IMR-90 (cell line): ENCODE results near the gene TSHB. TPM values are rescaled to one million over a fixed set of nuclear protein-coding genes. Genes with fewer than 3 reads are reported as not detected.

ENCODE experiments used
- ATAC-seq: fragments of 200-7000 bp; cut with Tn5 transposase; 2 replicates; pipeline ENCODE4 v1.9.1; 2020; ENCODE audit warnings: low read depth, mild to moderate bottlenecking, moderate library complexity
- BruUV-seq: library from RNA; stranded (reverse); fragments of 400-500 nt; replicated peaks from 2 replicates; lab custom pipeline; 2021; lab: Mats Ljungman, UMichigan
- CTCF ChIA-PET: fragments of 300-600 bp; formaldehyde crosslinking; extraction: SDS; loops from one replicate; lab custom pipeline; 2021; ENCODE audit warnings: antibody characterized with exemption; lab: Yijun Ruan, JAX
- POLR2A ChIA-PET: fragments of 300-600 bp; sonication (Branson Sonifier 250); formaldehyde crosslinking; loops from one replicate; lab custom pipeline; 2022; ENCODE audit warnings: antibody characterized with exemption; ENCODE audit not compliant: unreplicated experiment; lab: Charles Lee
- DNase-seq: peaks from one replicate; pipeline ENCODE4 v3.0.0; 2013
- H2AFZ ChIP-seq: replicated peaks from 2 replicates; pipeline ENCODE3; 2013; ENCODE audit warnings: low read length, mild to moderate bottlenecking; ENCODE audit not compliant: poor library complexity
- H2AK5ac ChIP-seq: 2 replicates; pipeline ENCODE4 v1.6.1; 2013; ENCODE audit warnings: low read depth, low read length, inconsistent platforms
- H2AK9ac ChIP-seq: replicated peaks from 2 replicates; pipeline ENCODE3; 2013; ENCODE audit warnings: mild to moderate bottlenecking, low read depth, low read length, moderate library complexity; ENCODE audit not compliant: poor library complexity
- H2BK120ac ChIP-seq: 2 replicates; pipeline ENCODE4 v1.6.1; 2013; ENCODE audit warnings: low read depth, low read length, inconsistent platforms
- H2BK15ac ChIP-seq: 3 replicates; pipeline ENCODE4 v1.6.1; 2013; ENCODE audit warnings: low read depth, low read length, inconsistent platforms
- H2BK20ac ChIP-seq: 2 replicates; pipeline ENCODE4 v1.6.1; 2013; ENCODE audit warnings: low read depth, mild to moderate bottlenecking, inconsistent platforms, low read length, moderate library complexity
- H2BK5ac ChIP-seq: 2 replicates; pipeline ENCODE4 v1.6.1; 2013; ENCODE audit warnings: mild to moderate bottlenecking, low read depth, low read length, inconsistent platforms; ENCODE audit not compliant: poor library complexity, severe bottlenecking
- H3K14ac ChIP-seq: replicated peaks from 2 replicates; pipeline ENCODE4 v1.6.1; 2013; ENCODE audit warnings: low read depth, low read length, inconsistent platforms
- H3K18ac ChIP-seq: 2 replicates; pipeline ENCODE4 v1.6.1; 2013; ENCODE audit warnings: low read depth, low read length, control low read depth
- H3K23ac ChIP-seq: 2 replicates; pipeline ENCODE4 v1.6.1; 2013; ENCODE audit warnings: low read depth, low read length, inconsistent platforms
- H3K27ac ChIP-seq: 2 replicates; pipeline ENCODE4 v1.5.1; 2013; ENCODE audit warnings: mild to moderate bottlenecking, control low read depth, low read length; ENCODE audit not compliant: insufficient read depth
- H3K27me3 ChIP-seq: 2 replicates; pipeline ENCODE4 v1.6.1; 2013; ENCODE audit warnings: low read length; ENCODE audit not compliant: control insufficient read depth, insufficient read depth
- H3K36me3 ChIP-seq: 2 replicates; pipeline ENCODE4 v1.6.1; 2013; ENCODE audit warnings: low read length, mixed read lengths; ENCODE audit not compliant: control insufficient read depth, insufficient read depth
- H3K4ac ChIP-seq: 2 replicates; pipeline ENCODE4 v1.6.1; 2013; ENCODE audit warnings: low read depth, low read length, inconsistent platforms
- H3K4me1 ChIP-seq: 2 replicates; pipeline ENCODE4 v1.6.1; 2013; ENCODE audit warnings: low read length, mixed read lengths; ENCODE audit not compliant: control insufficient read depth, insufficient read depth
- H3K4me2 ChIP-seq: 2 replicates; pipeline ENCODE4 v1.6.1; 2013; ENCODE audit warnings: low read depth, mild to moderate bottlenecking, control low read depth, low read length, moderate library complexity
- H3K4me3 ChIP-seq: 2 replicates; pipeline ENCODE4 v1.5.1; 2013; ENCODE audit warnings: low read depth, mild to moderate bottlenecking, control low read depth, low read length, moderate library complexity; ENCODE audit not compliant: insufficient read depth
- H3K56ac ChIP-seq: 2 replicates; pipeline ENCODE4 v1.6.1; 2013; ENCODE audit warnings: low read length, inconsistent platforms; ENCODE audit not compliant: insufficient read depth; ENCODE audit errors: extremely low read depth
- H3K79me1 ChIP-seq, 2 experiments: 2 replicates each; pipeline ENCODE4 v1.6.1; 2013; ENCODE audit warnings: low read length in 2 of 2, inconsistent platforms in 1 of 2, low read depth in 1 of 2
- H3K9ac ChIP-seq: 2 replicates; pipeline ENCODE4 v1.6.1; 2013; ENCODE audit warnings: low read depth, low read length, control low read depth
- H3K9me1 ChIP-seq: 2 replicates; pipeline ENCODE4 v1.6.1; 2013; ENCODE audit warnings: low read length, inconsistent platforms; ENCODE audit not compliant: insufficient read depth
- H3K9me3 ChIP-seq: 2 replicates; pipeline ENCODE4 v1.6.1; 2013; ENCODE audit warnings: low read length; ENCODE audit not compliant: control insufficient read depth, insufficient read depth
- H4K20me1 ChIP-seq: 2 replicates; pipeline ENCODE4 v1.6.1; 2013; ENCODE audit warnings: low read length, inconsistent platforms; ENCODE audit not compliant: insufficient read depth
- H4K5ac ChIP-seq: 2 replicates; pipeline ENCODE4 v1.6.1; 2013; ENCODE audit warnings: mild to moderate bottlenecking, low read depth, low read length, control low read depth
- H4K8ac ChIP-seq, 2 experiments: 2 replicates each; pipeline ENCODE4 v1.6.1; 2013; ENCODE audit warnings: low read depth in 2 of 2, low read length in 2 of 2, control low read depth in 1 of 2, inconsistent platforms in 1 of 2
- H4K91ac ChIP-seq: 2 replicates; pipeline ENCODE4 v1.6.1; 2013; ENCODE audit warnings: low read depth, low read length, inconsistent platforms; ENCODE audit not compliant: insufficient read depth
- BHLHE40 ChIP-seq: fragments of 150-350 bp; IDR thresholded peaks from 2 replicates; pipeline ENCODE4 v1.6.1; 2016; ENCODE audit warnings: mild to moderate bottlenecking, low read depth, low read length
- CTCF ChIP-seq: conservative IDR thresholded peaks from 2 replicates; pipeline ENCODE4 v1.5.1; 2012; ENCODE audit warnings: mild to moderate bottlenecking, low read depth, low read length, improper control_type of control experiment
- ELK1 ChIP-seq: fragments of 150-350 bp; IDR thresholded peaks from 2 replicates; pipeline ENCODE4 v1.6.1; 2016; ENCODE audit warnings: low read depth, mild to moderate bottlenecking, low read length, moderate library complexity, borderline replicate concordance
- FOS ChIP-seq: fragments of 150-350 bp; IDR thresholded peaks from 2 replicates; pipeline ENCODE4 v1.6.1; 2016; ENCODE audit warnings: low read depth, low read length
- MXI1 ChIP-seq: IDR thresholded peaks from 2 replicates; pipeline ENCODE4 v1.6.1; 2012; ENCODE audit warnings: low read depth, mild to moderate bottlenecking, low read length, moderate library complexity, borderline replicate concordance
- NFE2L2 ChIP-seq: fragments of 150-350 bp; IDR thresholded peaks from 2 replicates; pipeline ENCODE4 v1.6.1; 2016; ENCODE audit warnings: low read depth, mild to moderate bottlenecking, low read length
- RAD21 ChIP-seq: IDR thresholded peaks from 2 replicates; pipeline ENCODE4 v1.6.1; 2012; ENCODE audit warnings: low read length, improper control_type of control experiment
- RCOR1 ChIP-seq: IDR thresholded peaks from 2 replicates; pipeline ENCODE4 v1.6.1; 2012; ENCODE audit warnings: mild to moderate bottlenecking, low read length, improper control_type of control experiment; ENCODE audit not compliant: insufficient replicate concordance
- RFX5 ChIP-seq: IDR thresholded peaks from 2 replicates; pipeline ENCODE4 v1.8.0; 2012; ENCODE audit warnings: low read depth, mild to moderate bottlenecking, low read length, moderate library complexity
- SMC3 ChIP-seq: fragments of 150-350 bp; IDR thresholded peaks from 2 replicates; pipeline ENCODE4 v1.6.1; 2016; ENCODE audit warnings: low read depth, mild to moderate bottlenecking, antibody characterized with exemption, low read length, moderate library complexity
- USF2 ChIP-seq: fragments of 150-350 bp; IDR thresholded peaks from 2 replicates; pipeline ENCODE4 v1.6.1; 2017; ENCODE audit warnings: mild to moderate bottlenecking, antibody characterized with exemption, low read length, low read depth
- WGBS, 2 experiments: methylation state at CpG; one replicate each; pipeline versions ENCODE4 v1.1.5 to v1.1.7; 2013; ENCODE audit warnings: missing lambda C conversion rate in 2 of 2; ENCODE audit not compliant: insufficient read length in 1 of 2; ENCODE audit errors: extremely low coverage in 2 of 2; 5-methylcytosine and 5-hydroxymethylcytosine counted together
- dilution Hi-C: fragments of 300-500 bp; cut with HindIII; formaldehyde crosslinking; loops from one replicate; pipeline ENCODE4 v1.14.3; 2018; ENCODE audit warnings: low sequenced_read_pairs; ENCODE audit not compliant: unreplicated experiment
- in situ Hi-C: fragments of 300-500 bp; cut with MboI; formaldehyde crosslinking; loops from 3 replicates; pipeline ENCODE4 v1.14.3; 2019; ENCODE audit warnings: low sequenced_read_pairs, inconsistent platforms, mixed read lengths
- intact Hi-C: fragments of 100-400 bp; cut with micrococcal nuclease; formaldehyde crosslinking; loops from 2 replicates; pipeline ENCODE4 v1.10.0; 2022
- polyA plus RNA-seq, 3 experiments: library from polyadenylated mRNA; depleted of rRNA; stranded (reverse); fragments of >200 nt; gene quantifications; 2 replicates each; pipeline ENCODE4 v1.2.3, GENCODE V29; 2012; ENCODE audit warnings: low replicate concordance in 1 of 3
- total RNA-seq: library from RNA; depleted of rRNA; stranded (reverse); fragments of >200 nt; gene quantifications from 2 replicates; pipeline ENCODE4 v1.2.3, GENCODE V29; 2012

TSHB gene
- total and polyA plus RNA-seq, 2 of the 4 experiments (the other 2 are of a cell fraction): not detected

- 69% methylated on average over 5 of the region's 11 CpGs; no CpG with 5 or more reads in 1 of the 2 experiments for WGBS, 2 experiments
- H2BK5ac ChIP-seq: no peak overlapping the region
- no peak overlapping the region for H4K5ac ChIP-seq
- POLR2A ChIA-PET: no interaction called here
- TF ChIP-seq MXI1: no peak
- no peak for TF ChIP-seq RAD21
- no peak for TF ChIP-seq RFX5
- no peak for TF ChIP-seq BHLHE40
- TF ChIP-seq RCOR1: no peak
- no peak for TF ChIP-seq NFE2L2
- no peak for TF ChIP-seq SMC3
- no peak for TF ChIP-seq ELK1
- TF ChIP-seq USF2: no peak
- no peak for TF ChIP-seq CTCF
- no peak for TF ChIP-seq FOS
- H3K27me3 ChIP-seq: peaks cover 10% of the 10 kb centered on the region
- H4K20me1 ChIP-seq: no peaks in the 10 kb centered on the region
- H3K9ac ChIP-seq: no peak overlapping the region
- no peaks in the 10 kb centered on the region for H3K9me3 ChIP-seq
- H3K9me1 ChIP-seq: no peaks in the 10 kb centered on the region
- H2AK9ac ChIP-seq: no peak overlapping the region
- no peak overlapping the region for H3K4me2 ChIP-seq
- no peak overlapping the region for H3K23ac ChIP-seq
- no peak overlapping the region for H3K4me3 ChIP-seq
- H2BK20ac ChIP-seq: no peak overlapping the region
- H3K4ac ChIP-seq: no peak overlapping the region
- H3K14ac ChIP-seq: no peak overlapping the region
- intact Hi-C loops (no loop called here), in situ Hi-C loops (no loop called here), dilution Hi-C loops (no loop called here)
- no peak overlapping the region for H2AFZ ChIP-seq
- H3K4me1 ChIP-seq: no peaks in the 10 kb centered on the region; the same call in 1 of the 2 replicates
- no peak overlapping the region for H2BK15ac ChIP-seq
- no peak overlapping the region for H3K56ac ChIP-seq
- no peaks in the 10 kb centered on the region for H3K79me1 ChIP-seq
- DNase-seq: no peak
- H3K27ac ChIP-seq: no peak overlapping the region
- no peaks in the 10 kb centered on the region for H3K36me3 ChIP-seq
- H3K18ac ChIP-seq: no peak overlapping the region
- no peak overlapping the region for H2AK5ac ChIP-seq
- BruUV-seq: no TSS peak
- H4K91ac ChIP-seq: no peak overlapping the region
- no peak overlapping the region for H2BK120ac ChIP-seq
- CTCF ChIA-PET: interaction anchor here (1.3 kb wide), 1 partner anchor 22 kb away, joined by 3 read pairs; no protein-coding TSS in a partner anchor
- no peak for ATAC-seq
- no peak overlapping the region for H4K8ac ChIP-seq
Observed at GRCh38 chr1:115074839-115075534, 45.4 kb downstream of the TSHB start.
